T47D (cell line): ENCODE measurements around the gene SNCAIP.
A peak's percentile ranks its signal among the peaks of the same experiment; 100 is the strongest.
"Not testable (repeated sequence)": the region's sequence is repeated elsewhere in the genome, so short reads cannot be mapped to it uniquely, and the experiment has no call there.

Source experiments
- DNase-seq, 2 experiments: peaks; one replicate each; pipeline versions ENCODE4 v3.0.0 to v3.0.0-alpha.2; 2011 to 2012; ENCODE audit warnings: low read depth in 1 of 2, low spot score in 1 of 2
- JUND ChIP-seq: IDR thresholded peaks from 2 replicates; pipeline ENCODE4 v1.6.1; 2012; ENCODE audit warnings: low read depth
- in situ Hi-C: cut with HindIII; loops from 2 replicates; pipeline ENCODE4 v1.10.0; 2016; ENCODE audit warnings: low sequenced_read_pairs, low pct_unique_long_range_greater_than_20kb

SNCAIP gene

GRCh38 chr5:122478741-122479442, 166.9 kb downstream of the SNCAIP start:
- in situ Hi-C loops = no loop called here
- no peak for TF ChIP-seq JUND
- peak in 1 of 2 experiments; percentile 78 for DNase-seq

- no peak for TF ChIP-seq JUND
- no peak for DNase-seq
- in situ Hi-C loops = no loop called here
Measured at GRCh38 chr5:122480146-122480545, 168.1 kb downstream of the SNCAIP start.

- in situ Hi-C loops = no loop called here
- DNase-seq = no peak
- TF ChIP-seq JUND = no peak
Measured at GRCh38 chr5:122484103-122484502, 172.1 kb downstream of the SNCAIP start.

- no peak for TF ChIP-seq JUND
- no peak for DNase-seq
- in situ Hi-C loops = no loop called here
Measured at GRCh38 chr5:122485226-122485625, 173.2 kb downstream of the SNCAIP start.

- in situ Hi-C loops, DNase-seq: not testable (repeated sequence)
Measured at GRCh38 chr5:122486616-122487015, 174.6 kb downstream of the SNCAIP start.

GRCh38 chr5:122490718-122491117, 178.7 kb downstream of the SNCAIP start:
- no peak for TF ChIP-seq JUND
- in situ Hi-C loops = no loop called here

GRCh38 chr5:122492675-122493074, 180.6 kb downstream of the SNCAIP start:
- TF ChIP-seq JUND = no peak
- in situ Hi-C loops = no loop called here
- peak in 1 of 2 experiments; percentile 60 for DNase-seq

More at GRCh38 chr5:122490718-122491117, 178.7 kb downstream of the SNCAIP start:
- DNase-seq = no peak

- no peak for TF ChIP-seq JUND
- no peak for DNase-seq
- in situ Hi-C loops = no loop called here
Measured at GRCh38 chr5:122493091-122494021, 181.3 kb downstream of the SNCAIP start.

GRCh38 chr5:122494109-122494508, 182.1 kb downstream of the SNCAIP start:
- in situ Hi-C loops = no loop called here
- no peak for TF ChIP-seq JUND

GRCh38 chr5:122498163-122498562, 186.1 kb downstream of the SNCAIP start:
- no peak for TF ChIP-seq JUND
- DNase-seq = peak in 1 of 2 experiments; percentile 67
- in situ Hi-C loops = no loop called here

More at GRCh38 chr5:122494109-122494508, 182.1 kb downstream of the SNCAIP start:
- no peak for DNase-seq

GRCh38 chr5:122499585-122499984, 187.5 kb downstream of the SNCAIP start:
- no peak for TF ChIP-seq JUND

GRCh38 chr5:122500245-122501088, 188.4 kb downstream of the SNCAIP start:
- in situ Hi-C loops = no loop called here
- no peak for TF ChIP-seq JUND
- DNase-seq = peak in 1 of 2 experiments; percentile 68

More at GRCh38 chr5:122499585-122499984, 187.5 kb downstream of the SNCAIP start:
- DNase-seq = no peak
- in situ Hi-C loops = no loop called here
